ENCODE data around the gene SDC4.

SDC4 gene

GRCh38 chr20:45313943-45314342 lies 34.3 kb downstream of the SDC4 start:
- Histone ChIP-seq H3K4me2 (peak overlapping the region in 9 of 11 experiments; percentile 24 to 87 (median 68); a peak in 15 of 22 replicates), H3K9ac (no peak overlapping the region), H3K4me3 (no peak overlapping the region), H3K36me3 (no peaks in the 10 kb centered on the region), H3K4me1 (peaks cover 10 to 75% (median 57%) of the 10 kb centered on the region in 10 experiments), H4K20me1 (no peaks in the 10 kb centered on the region), H3K9me3 (replicated peaks in 1 of 11) (no peaks in the 10 kb centered on the region), H3K27ac (no peak overlapping the region), H3K27me3 (no peaks in the 10 kb centered on the region)
- TF ChIP-seq Cebpa-rat (IDR thresholded peaks at IDR 0.05) = no peak

- no peaks in the 10 kb centered on the region for H4K20me1 ChIP-seq
- H3K4me2 ChIP-seq = peak overlapping the region in 9 of 11 experiments; percentile 24 to 87 (median 68); a peak in 15 of 22 replicates
- H3K9me3 ChIP-seq (replicated peaks in 1 of 11) = no peaks in the 10 kb centered on the region
- peaks cover 2 to 75% (median 56%) of the 10 kb centered on the region in 10 experiments; a peak in 19 of 20 replicates for H3K4me1 ChIP-seq
- no peak overlapping the region for H3K4me3 ChIP-seq
- no peaks in the 10 kb centered on the region for H3K36me3 ChIP-seq
- H3K27me3 ChIP-seq = no peaks in the 10 kb centered on the region; a peak in 1 of 22 replicates
- TF ChIP-seq Cebpa-rat (IDR thresholded peaks at IDR 0.05) = no peak
- H3K9ac ChIP-seq = no peak overlapping the region; a peak in 1 of 22 replicates
- H3K27ac ChIP-seq = no peak overlapping the region
Observed at GRCh38 chr20:45313065-45313695, 35.0 kb downstream of the SDC4 start.

GRCh38 chr20:45312241-45312640 lies 36.0 kb downstream of the SDC4 start:
- Histone ChIP-seq H3K9me3 (replicated peaks in 1 of 11) (no peaks in the 10 kb centered on the region), H3K4me2 (peak overlapping the region in 2 of 11 experiments; percentile 42 to 46; a peak in 3 of 22 replicates), H4K20me1 (no peaks in the 10 kb centered on the region), H3K36me3 (no peaks in the 10 kb centered on the region), H3K4me3 (no peak overlapping the region), H3K27me3 (peaks cover 0 to 7% (median 2%) of the 10 kb centered on the region in 11 experiments; a peak in 6 of 22 replicates), H3K4me1 (peaks cover 0 to 75% (median 55%) of the 10 kb centered on the region in 10 experiments; a peak in 14 of 20 replicates), H3K9ac (no peak overlapping the region), H3K27ac (no peak overlapping the region)
- TF ChIP-seq Cebpa-rat (IDR thresholded peaks at IDR 0.05) = no peak

GRCh38 chr20:45311589-45312211 lies 36.5 kb downstream of the SDC4 start:
- Histone ChIP-seq H3K9me3 (replicated peaks in 1 of 11) (no peaks in the 10 kb centered on the region), H3K27ac (no peak overlapping the region), H3K9ac (no peak overlapping the region), H4K20me1 (no peaks in the 10 kb centered on the region), H3K4me1 (peaks cover 0 to 78% (median 55%) of the 10 kb centered on the region in 10 experiments; a peak in 14 of 20 replicates), H3K4me2 (peak overlapping the region; percentile 1 to 53 (median 42); a peak in 18 of 22 replicates), H3K27me3 (peaks cover 0 to 11% (median 7%) of the 10 kb centered on the region in 11 experiments; a peak in 7 of 22 replicates), H3K4me3 (no peak overlapping the region), H3K36me3 (no peaks in the 10 kb centered on the region)
- TF ChIP-seq Cebpa-rat (IDR thresholded peaks at IDR 0.05) = no peak

GRCh38 chr20:45309075-45309474 lies 39.1 kb downstream of the SDC4 start:
- Histone ChIP-seq H3K4me2 (peak overlapping the region in 8 of 11 experiments; percentile 17 to 66 (median 49); a peak in 13 of 22 replicates), H3K4me3 (no peak overlapping the region), H3K9me3 (replicated peaks in 1 of 11) (peaks cover 0 to 8% (median 3%) of the 10 kb centered on the region in 11 experiments; a peak in 7 of 22 replicates), H3K36me3 (no peaks in the 10 kb centered on the region), H3K9ac (no peak overlapping the region), H3K4me1 (peaks cover 0 to 71% (median 51%) of the 10 kb centered on the region in 10 experiments; a peak in 14 of 20 replicates), H4K20me1 (no peaks in the 10 kb centered on the region), H3K27me3 (peaks cover 0 to 18% (median 10%) of the 10 kb centered on the region in 11 experiments; a peak in 10 of 22 replicates), H3K27ac (no peak overlapping the region)
- no peak for TF ChIP-seq Cebpa-rat (IDR thresholded peaks at IDR 0.05)

GRCh38 chr20:45308117-45308778 lies 40.0 kb downstream of the SDC4 start, which contains the start of gene MATN4:
TSS of gene MATN4 (minus strand) at chr20:45308299. CDS start at chr20:45305582, 2,717 bp downstream.
- H3K4me1 ChIP-seq = peaks cover 0 to 63% (median 43%) of the 10 kb centered on the region in 10 experiments; a peak in 14 of 20 replicates
- no peak within 1 kb of the TSS for H3K9ac ChIP-seq
- H3K36me3 ChIP-seq = no peaks in the 10 kb centered on the region
- H3K4me2 ChIP-seq = peak within 1 kb of the TSS in 8 of 11 experiments; percentile 17 to 66 (median 49); a peak in 14 of 22 replicates
- H4K20me1 ChIP-seq = no peaks in the 10 kb centered on the region
- H3K27me3 ChIP-seq = peaks cover 0 to 18% (median 10%) of the 10 kb centered on the region in 11 experiments; a peak in 10 of 22 replicates
- peaks cover 0 to 11% (median 4%) of the 10 kb centered on the region in 11 experiments; a peak in 7 of 22 replicates for H3K9me3 ChIP-seq (replicated peaks in 1 of 11)
- TF ChIP-seq Cebpa-rat (IDR thresholded peaks at IDR 0.05) = no peak
- H3K4me3 ChIP-seq = no peak within 1 kb of the TSS
- no peak within 1 kb of the TSS for H3K27ac ChIP-seq

GRCh38 chr20:45307076-45307640 lies 41.1 kb downstream of the SDC4 start:
- Histone ChIP-seq H3K27me3 (peaks cover 0 to 18% (median 10%) of the 10 kb centered on the region in 11 experiments; a peak in 10 of 22 replicates), H3K9me3 (replicated peaks in 1 of 11) (peaks cover 0 to 11% (median 4%) of the 10 kb centered on the region in 11 experiments; a peak in 7 of 22 replicates), H3K4me3 (no peak overlapping the region), H3K4me1 (peaks cover 0 to 53% (median 39%) of the 10 kb centered on the region in 10 experiments; a peak in 14 of 20 replicates), H3K9ac (no peak overlapping the region), H3K27ac (no peak overlapping the region), H3K4me2 (peak overlapping the region in 6 of 11 experiments; percentile 1 to 66 (median 26); a peak in 6 of 22 replicates), H3K36me3 (no peaks in the 10 kb centered on the region), H4K20me1 (no peaks in the 10 kb centered on the region)
- TF ChIP-seq Cebpa-rat (IDR thresholded peaks at IDR 0.05) = no peak

- TF ChIP-seq Cebpa-rat (IDR thresholded peaks at IDR 0.05) = no peak
- Histone ChIP-seq H3K4me1 (peaks cover 0 to 46% (median 37%) of the 10 kb centered on the region in 10 experiments; a peak in 14 of 20 replicates), H3K9ac (no peak within 1 kb of the TSS), H3K9me3 (replicated peaks in 1 of 11) (peaks cover 0 to 11% (median 4%) of the 10 kb centered on the region in 11 experiments; a peak in 7 of 22 replicates), H4K20me1 (no peaks in the 10 kb centered on the region), H3K4me2 (peak within 1 kb of the TSS in 6 of 11 experiments; percentile 1 to 66 (median 26); a peak in 7 of 22 replicates), H3K4me3 (no peak within 1 kb of the TSS), H3K36me3 (no peaks in the 10 kb centered on the region), H3K27me3 (peaks cover 0 to 18% (median 10%) of the 10 kb centered on the region in 11 experiments; a peak in 10 of 22 replicates), H3K27ac (no peak within 1 kb of the TSS)
Observed at GRCh38 chr20:45306431-45306982, 41.7 kb downstream of the SDC4 start, which contains the start of gene RBPJL. TSS of gene RBPJL (plus strand) at chr20:45306840. CDS start at chr20:45306923, 83 bp downstream.
